ENCODE data around the gene NMNAT2.

The NMNAT2 gene

DNA sequence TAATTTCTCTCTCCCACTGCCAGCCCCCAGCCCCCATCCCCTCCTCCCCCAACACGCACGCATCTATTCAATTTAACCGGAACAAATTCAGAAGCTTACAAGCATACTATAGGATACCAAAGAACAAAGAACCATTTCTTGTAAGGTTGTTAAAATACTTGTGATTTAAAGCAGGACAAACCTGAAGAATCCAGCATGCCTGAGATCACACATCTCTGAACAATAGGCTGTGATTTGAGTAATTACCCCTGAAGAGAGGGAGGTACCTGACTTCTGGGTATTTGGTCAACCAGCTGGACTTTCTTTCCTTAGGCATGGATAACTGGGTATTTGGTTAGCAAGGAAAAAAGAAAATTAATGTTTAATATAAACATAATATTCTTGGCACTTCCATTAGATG lies 105.1 kb downstream of the NMNAT2 start:
- DNase-seq (ENCODE audit: low read depth) = no peak

DNA sequence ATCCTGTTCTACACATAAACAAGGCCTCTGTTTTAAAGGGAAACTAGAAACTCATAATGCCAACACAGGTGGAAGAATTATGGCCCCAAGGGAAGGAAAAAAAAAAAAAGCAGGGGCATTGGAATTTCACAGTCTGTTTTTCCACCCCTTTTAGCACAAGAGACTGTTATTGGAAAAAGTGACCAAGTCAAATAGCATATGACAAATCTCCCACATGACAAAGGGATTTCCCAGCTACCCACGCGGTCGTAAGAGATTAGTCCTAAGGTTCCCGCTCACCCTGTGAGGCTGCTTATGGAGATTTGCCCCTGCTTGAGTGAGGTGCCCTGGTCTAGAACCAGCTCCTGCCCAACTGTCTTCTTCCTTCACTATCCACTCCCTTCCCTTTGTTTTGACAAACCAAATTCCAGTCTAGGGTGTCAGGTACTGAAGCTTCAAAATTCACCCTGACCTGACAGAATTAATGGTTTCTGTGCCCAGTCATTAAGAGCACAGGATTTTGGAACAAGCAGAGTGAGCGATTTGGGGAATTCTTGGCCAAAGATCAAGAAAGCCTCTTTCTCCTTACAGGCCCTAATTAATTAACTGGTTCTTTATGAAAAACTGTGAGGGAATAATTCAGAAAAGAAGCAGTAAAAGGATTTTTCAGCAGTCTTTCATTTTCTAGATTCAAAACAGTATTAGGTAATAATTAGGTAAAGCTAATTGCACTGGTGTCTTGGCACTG lies 107.3 kb downstream of the NMNAT2 start:
- DNase-seq (ENCODE audit: low read depth) = peak; percentile 20

DNA sequence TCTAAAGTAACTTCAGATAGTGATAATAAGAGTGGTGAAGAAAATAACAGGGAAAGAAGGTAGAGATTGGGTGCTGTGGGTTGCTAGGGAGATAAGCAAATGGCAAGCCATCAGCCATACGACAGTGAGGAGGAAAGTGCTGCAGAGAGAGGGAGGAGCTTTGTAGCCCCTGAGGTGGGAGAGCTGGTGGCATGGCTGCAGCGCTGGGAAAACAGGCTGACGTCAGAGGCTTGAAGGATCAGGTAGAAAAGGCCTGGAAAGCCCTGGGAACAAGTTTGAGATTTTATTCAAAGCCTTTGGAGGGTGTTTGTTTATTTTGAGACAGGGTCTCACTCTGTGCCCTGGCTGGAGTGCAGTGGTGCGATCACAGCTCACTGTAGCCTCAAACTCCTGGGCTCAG lies 109.5 kb downstream of the NMNAT2 start:
- DNase-seq (ENCODE audit: low read depth) = no peak

DNA sequence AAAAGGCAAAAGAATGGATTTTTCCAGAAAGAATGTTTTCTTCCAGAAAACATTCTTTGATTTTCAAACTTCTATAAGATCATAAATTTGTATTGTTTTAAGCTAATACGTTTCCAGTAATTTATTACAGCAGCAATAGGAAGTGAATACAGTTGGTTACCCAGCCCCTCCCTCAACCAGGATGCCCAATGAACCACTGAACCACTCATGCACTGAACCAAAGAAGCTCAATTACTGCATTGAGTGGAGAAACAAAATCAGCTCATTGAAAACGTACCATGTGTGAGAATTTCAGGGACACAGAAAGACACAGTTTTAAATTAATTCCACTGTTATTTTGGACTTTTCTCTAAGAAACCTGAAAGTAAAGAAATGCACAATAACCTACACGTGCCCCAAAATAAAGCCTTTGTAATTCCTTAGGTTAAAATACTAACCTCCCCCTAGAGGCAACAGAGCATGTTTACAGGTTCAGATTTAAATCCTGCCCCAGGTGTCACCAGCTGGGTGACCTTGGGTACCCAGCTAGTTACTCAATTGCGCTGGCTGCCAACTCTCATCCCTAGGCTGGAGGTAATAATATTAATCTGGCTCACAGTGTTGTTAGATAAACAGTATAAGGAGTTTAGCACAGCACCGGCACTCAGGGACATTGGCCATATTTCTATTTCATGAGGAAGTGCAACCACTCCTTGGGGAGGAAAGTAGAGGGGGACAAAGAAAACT lies 111.7 kb downstream of the NMNAT2 start:
- DNase-seq (ENCODE audit: low read depth) = no peak

DNA sequence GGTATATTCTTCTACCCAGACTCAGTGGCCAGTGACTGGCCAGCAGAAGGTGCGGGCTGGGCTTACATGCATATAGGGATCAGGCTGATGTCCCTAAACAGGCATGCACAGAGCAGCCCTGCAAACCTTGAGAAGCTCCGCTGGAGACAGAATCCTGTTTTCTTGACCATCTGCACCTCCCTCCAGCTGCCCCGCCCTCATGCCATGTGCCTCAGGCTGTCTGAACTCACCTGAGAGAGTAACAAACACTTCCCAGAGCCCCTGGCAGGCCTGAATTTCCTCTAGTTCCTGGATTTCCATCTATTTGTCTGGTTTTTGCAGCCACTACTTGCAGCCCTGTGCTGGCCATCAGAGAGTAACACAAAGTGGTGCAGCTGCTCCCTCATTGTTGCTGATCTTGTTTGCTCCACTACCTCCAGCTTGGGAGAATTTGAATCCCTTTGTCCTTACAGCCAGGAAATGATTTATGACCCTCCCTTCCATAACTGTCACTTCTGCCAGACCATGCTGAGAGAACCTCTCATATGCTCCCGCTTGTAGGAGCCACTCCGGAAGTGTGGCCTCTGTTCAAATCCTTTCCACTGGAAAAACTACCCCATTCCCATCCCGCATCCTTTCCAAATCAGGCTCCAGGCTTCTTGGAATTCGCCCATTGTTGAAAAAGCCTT lies 113.6 kb downstream of the NMNAT2 start:
- DNase-seq (ENCODE audit: low read depth) = no peak

DNA sequence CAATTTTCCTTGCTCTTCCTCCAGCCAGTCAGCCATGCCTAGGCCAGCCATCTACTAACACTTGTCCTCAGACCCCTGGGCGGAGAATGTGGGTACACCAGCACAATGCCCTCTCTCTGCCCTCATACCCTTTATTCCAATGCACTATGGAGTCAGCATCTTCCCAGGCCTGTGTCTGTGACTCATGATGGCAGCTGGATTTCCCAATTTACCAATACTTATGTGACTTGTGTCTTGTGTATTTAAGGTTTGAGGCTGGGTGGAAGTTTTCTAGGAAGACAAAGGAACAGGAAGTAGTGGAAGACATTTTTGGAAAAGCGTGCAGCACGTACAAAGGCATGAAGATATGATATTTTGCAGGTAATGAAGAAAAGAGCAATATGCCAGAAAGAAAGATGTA lies 114.3 kb downstream of the NMNAT2 start:
- no peak for DNase-seq (ENCODE audit: low read depth)

DNA sequence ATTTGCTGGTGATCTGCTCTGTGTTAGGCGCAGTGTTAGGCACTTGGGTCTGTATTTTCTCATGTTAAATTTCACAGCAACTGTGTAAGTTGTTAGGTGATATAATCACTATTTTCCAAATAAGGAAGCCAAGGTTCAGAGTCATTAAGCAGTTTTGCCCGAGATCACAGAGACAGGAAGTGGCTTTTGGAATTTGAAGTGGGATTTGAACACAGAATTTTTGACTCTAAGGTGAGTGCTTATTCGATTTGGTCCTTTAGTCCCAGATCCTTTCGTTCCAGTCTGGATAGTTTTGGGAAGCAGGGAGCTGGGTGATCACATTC lies 114.9 kb downstream of the NMNAT2 start:
- DNase-seq (ENCODE audit: low read depth) = no peak

DNA sequence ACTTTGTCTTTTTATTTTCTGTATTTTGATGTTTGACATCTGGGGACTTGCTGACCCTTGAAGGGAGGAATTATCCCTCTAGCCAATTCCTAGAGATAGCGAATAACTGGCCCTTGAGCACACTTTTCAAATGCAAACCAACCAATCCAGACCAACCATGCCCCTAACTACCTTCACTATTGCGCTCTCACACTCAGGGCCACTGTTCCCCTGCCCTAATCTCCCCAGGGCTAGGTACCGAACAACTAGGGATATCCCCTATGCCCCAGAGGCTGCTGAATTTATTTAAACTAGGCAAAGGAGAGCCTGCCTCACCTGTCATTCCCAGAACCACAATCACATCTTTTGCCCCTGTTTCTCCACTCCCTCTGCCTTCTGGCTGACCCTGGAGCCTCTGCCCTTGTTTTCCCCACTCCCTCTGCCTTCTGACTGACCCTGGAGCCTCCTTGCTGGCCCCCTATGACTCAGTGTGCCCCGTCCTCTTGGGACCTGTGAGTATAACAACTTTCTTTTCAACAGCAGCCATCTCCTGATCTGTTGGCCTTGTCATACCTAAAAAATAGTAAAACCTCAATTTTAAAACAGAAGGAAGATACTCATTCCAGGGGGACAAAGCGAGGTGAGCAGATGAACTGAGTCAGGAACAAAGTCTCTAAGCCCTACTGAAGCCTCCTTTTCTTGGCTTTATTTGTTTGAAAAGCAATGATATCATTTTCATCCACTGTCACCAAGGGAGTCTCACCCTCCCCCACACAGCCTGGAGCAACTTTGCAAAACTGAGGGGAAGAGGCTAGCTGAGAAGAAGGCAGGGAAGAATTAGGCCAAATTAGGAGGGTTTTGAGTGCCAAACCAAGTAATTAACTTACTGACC lies 115.5 kb downstream of the NMNAT2 start:
- no peak for DNase-seq (ENCODE audit: low read depth)

DNA sequence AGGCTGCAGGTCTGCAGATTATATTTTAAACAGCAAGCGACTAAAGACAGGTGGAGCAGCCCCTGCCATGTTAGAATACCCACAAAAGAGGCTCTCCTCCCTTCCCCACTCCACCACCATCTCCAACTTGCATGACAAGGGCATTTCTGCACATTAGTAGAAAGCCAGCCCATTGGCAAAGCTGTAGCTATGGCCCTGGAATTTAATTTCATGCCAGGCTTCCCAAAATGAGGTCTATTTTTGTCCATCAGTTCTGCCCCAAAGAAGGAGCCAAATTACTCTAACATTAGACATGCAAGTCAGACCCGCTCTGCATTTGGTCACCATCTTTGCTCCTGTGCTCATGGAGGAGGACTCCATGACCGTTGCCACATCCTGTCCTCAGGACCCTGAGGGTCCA lies 116.9 kb downstream of the NMNAT2 start:
- DNase-seq (ENCODE audit: low read depth) = no peak

DNA sequence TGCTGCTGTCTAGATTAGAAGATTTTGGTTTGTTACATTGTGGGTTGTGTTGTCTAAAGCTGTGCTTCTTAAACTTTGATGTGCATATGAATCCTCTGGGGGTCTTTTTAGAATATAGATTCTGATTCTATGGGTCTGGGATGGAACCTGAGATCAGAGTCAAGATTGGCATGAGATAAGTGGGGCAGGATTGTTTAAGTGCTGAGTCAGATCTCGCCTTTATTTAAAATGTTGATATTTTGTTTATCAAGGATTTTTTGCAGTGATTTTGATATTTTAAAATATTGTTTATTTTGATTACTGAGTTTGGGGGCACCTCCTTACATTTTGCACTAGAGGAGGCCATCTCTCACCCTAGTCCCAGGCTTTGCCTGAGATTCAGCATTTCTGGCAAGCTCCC lies 117.4 kb downstream of the NMNAT2 start:
- DNase-seq (ENCODE audit: low read depth) = no peak

DNA sequence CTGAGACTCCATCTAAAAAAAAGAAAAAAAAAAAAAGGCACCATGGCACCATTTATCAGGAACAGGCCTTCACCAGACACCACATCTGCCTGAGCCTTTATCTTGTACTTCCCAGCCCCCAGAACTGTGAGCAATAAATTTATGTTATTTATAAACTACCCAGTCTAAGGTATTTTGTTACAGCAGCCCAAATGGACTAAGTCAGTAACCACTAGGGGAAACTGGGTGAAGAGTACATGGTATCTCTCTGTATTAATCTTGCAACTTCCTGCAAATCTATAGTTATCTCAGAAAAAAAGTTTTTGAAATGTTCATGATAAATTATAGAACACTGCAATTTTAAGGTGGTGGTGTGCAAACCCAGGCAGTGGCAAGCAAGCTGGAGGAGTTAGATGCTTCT lies 117.8 kb downstream of the NMNAT2 start:
- no peak for DNase-seq (ENCODE audit: low read depth)

DNA sequence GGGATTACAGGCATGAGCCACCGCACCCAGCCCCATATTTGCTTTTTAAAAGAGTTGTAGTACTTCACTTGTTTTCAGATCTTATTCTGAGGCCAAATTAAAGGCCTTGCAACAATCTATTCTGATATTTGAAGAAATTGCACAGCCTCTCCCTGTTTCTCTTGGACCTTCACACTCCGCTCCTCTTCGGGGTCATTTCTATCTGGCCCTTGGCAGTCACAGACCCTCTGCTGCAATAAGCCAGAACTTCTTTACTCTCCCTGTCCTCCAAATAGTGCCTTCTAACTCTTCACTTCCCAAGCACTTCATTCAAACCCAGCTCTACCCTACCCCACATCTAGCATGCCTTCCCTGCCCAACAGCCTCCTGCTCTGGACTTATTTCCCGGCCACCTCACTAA lies 121.4 kb downstream of the NMNAT2 start:
- no peak for DNase-seq (ENCODE audit: low read depth)

DNA sequence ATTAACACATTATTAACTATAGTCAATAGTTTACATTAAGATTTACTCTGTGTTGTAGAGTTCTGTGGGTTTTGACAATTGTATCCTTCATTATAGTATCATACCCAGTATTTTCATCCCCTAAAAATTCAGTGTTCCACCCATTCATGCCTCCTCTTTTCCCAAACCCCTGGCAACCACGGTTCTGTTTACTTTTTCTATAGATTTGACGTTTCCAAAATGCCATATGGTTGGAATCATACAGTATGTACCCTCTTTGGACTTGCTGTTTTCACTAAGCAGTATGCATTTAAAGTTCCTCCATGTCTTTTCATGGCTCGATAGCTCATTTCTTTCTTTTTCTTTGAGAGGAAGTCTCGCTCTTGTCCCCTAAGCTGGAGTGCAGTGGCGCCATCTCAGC lies 122.7 kb downstream of the NMNAT2 start:
- DNase-seq (ENCODE audit: low read depth) = no peak

DNA sequence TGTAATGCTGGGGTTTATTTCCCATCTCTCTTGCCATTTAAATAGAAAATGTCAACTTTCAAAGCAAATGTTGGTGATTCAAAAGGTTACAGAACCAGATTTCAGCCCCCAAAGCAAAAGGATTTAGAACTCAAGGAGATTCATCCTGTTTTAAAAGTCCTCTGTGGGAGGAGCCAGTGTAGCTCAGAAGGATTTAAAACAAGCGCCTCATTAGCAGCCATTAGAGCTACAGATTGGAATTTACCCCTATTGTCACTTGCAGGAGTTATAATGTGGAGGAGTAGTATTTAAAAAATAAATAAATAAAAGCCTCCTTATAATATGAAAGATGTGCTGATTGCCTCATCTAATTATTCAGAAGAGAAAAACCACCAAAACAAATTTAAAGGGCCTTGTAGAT lies 124.3 kb downstream of the NMNAT2 start:
- DNase-seq (ENCODE audit: low read depth) = no peak

DNA sequence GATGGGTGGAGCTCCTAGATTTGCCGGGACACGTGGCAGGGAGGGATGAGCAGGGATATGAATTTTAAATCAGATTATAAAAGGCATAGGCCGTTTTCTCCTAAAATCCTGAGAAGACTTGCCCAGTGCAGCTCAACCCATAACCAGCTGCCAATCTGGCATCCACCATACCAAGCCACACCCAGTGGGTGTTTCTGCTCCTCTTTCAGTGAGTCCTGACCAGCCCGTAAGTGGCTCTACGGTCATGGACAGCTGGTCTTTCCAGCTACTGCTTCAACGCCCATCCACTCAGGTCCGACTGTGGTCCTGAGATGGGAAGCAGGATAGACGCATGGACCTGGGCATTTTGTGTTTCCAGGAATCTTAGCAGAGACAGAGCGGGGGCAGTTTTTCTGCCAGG lies 124.9 kb downstream of the NMNAT2 start:
- no peak for DNase-seq (ENCODE audit: low read depth)

DNA sequence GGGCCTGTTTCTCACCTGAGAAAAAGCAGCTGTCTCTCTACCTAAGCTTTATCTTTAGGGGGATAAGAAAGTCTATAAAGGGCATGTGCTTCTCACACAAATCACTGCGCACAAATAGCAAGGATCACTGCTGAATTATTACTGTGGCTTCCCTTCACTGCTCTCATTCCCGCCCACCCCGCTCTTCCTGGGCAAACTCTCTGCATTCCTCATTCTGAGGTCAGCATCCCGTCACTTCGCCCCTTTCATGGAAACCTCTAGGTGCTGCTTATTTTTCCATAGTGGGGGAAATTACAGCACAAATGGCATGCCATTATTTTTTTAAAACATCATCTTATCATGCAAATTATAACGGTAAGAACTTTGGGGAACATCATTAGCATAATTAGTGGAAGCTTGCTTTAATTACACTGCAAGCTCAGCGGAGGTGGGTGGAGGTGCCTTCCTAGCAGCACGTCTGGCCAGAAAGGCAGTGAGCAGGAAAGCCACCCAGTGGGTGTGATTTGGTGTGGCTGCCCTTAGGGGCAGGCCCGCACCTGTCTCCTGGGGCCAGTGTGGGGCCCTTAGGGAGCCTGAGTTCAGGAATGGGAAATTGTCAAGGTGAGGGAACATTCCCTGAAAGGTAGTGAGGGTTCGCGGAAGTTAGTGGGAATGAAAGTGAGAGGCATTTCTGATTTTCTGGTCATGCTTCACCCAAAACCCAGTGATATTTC lies 126.2 kb downstream of the NMNAT2 start:
- DNase-seq (ENCODE audit: low read depth) = no peak

DNA sequence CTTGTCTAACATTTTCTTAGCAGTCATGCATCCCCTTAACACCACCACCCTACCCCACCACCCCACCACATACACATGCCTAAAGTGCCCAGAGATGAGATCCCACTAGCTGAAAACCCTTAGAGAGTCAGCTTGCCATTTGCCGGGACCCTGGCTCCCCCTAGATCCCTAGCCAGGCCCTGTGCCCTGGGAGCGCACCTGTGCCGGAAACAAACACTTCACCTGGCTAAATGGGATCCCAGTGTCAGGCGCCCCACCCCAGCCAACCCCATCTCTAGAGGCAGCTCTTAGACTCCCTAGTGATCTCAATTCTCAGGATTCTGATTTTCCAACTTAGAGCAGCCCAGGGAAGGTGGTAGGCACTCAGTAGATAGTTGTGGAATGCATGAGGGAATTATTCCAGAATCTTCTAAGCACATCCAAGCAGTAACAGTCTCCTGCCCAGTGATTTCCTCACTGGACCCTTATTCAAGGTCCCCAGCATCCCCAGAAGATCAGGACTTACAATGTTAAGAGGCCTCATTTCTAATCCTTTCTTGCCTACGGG lies 126.9 kb downstream of the NMNAT2 start:
- DNase-seq (ENCODE audit: low read depth) = no peak

DNA sequence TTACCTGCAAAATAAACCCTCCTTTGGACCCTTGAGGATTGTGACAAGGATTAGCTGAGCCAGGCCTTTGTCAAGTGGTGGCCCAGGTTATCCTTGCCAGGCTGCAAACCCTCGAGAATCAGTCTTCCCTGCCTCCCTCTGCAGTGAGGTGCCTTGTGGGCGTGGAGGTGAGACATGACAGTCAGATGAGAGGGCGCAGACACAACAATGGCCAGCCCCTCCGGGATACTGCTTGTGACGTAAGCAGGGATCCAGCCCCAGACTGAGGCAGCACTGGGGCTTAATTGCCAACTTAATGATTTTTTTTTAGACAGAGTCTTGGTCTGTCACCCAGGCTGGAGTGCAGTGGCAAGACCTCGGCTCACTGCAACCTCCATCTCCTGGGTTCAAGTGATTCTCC lies 127.6 kb downstream of the NMNAT2 start:
- no peak for DNase-seq (ENCODE audit: low read depth)

DNA sequence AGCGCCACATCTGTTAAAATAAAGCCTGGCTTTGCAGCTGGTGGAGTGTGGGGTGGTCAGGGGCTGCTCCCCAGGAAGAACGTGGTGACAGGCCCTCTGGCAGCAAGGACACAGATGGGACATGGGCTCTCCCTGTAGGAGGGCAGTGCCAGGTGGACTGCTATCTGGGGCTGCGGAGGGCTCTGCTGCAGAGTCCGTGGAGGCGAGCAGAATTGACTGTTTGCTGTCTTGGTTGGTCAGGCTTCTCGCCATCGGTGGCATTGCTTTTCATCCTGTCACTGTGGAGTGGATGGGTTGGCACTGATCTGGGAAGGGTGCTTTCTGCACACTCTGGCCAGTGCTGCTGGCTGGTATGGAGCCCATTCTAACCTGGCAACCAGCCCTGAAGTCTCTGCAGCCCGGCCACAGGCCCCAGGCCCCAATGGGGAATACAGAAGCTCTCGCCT lies 129.1 kb downstream of the NMNAT2 start:
- DNase-seq (ENCODE audit: low read depth) = no peak

DNA sequence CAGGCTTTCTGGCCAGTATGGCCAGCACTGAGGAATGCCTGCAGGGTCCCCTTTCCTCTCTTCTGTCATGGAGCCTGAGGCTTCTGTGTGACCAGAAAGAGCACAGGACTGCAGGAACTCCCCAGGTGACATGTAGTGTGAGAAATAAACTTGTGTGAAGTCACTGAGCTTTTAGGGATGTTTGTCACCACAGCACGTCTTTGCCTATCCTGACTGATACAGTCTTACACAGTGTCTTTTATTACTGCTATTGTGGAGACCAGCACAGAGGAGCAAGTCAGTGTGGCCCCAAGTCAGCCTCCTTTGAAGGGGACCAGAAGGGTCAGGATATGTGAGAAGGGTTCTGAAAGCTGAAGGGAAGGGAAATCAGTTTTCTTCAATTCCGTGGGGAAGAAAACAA lies 129.6 kb downstream of the NMNAT2 start:
- DNase-seq (ENCODE audit: low read depth) = no peak

DNA sequence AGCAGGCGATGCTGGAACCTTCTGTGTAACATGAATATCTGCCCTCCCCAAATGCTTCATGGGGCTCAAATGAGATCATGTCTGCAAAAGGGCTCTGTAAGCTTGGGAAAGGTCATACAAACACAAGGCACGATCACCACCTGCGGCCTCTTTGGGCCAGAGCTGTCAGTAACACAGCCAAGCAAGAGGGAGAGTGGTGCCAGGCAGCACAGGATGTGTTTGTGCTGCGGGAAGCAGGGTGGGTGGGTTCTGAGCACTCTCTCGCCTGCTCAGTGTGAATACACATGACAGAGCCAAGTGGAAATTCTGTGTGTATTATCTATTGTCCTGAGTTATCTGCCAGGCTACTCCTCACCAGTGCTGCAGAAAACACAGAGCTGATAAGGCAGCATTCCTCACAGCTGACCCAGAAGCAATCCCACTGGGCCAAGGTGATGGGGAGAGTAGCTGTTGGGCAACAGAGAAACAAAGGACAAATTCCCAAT lies 130.9 kb downstream of the NMNAT2 start:
- DNase-seq (ENCODE audit: low read depth) = no peak

Measured in activated T-cell treated with anti-CD3 and anti-CD28 coated beads for 48 hours (primary cell).